ENCODE data around the gene MAPKAP1. TPM values are rescaled to one million over a fixed set of nuclear protein-coding genes. Genes with fewer than 3 reads are reported as not detected.

The MAPKAP1 gene
- total RNA-seq, 2 donors from 2014 or later: 75.3 to 91.6 TPM

- TF ChIP-seq CTCF (conservative IDR thresholded peaks at IDR 0.05): no peak
- no peak for DNase-seq
- Histone ChIP-seq H3K27ac (ENCODE audit: low read depth, low read length) (no peak overlapping the region), H3K36me3 (ENCODE audit: control insufficient read depth, insufficient read depth, low read length) (no peaks in the 10 kb centered on the region), H3K27me3 (ENCODE audit: control insufficient read depth, insufficient read depth, low read length, poor library complexity, severe bottlenecking) (no peaks in the 10 kb centered on the region), H3K9me3 (ENCODE audit: control insufficient read depth, low read length) (no peaks in the 10 kb centered on the region), H3K9ac (ENCODE audit: extremely low read depth, low read length, poor library complexity, severe bottlenecking) (no peak overlapping the region), H3K4me1 (ENCODE audit: control insufficient read depth, insufficient read depth, low read length) (peaks cover 9% of the 10 kb centered on the region), H3K4me3 (ENCODE audit: low read length) (no peak overlapping the region)
- no peak overlapping the region for H3K27ac Mint-ChIP-seq
- peaks cover 40% of the 10 kb centered on the region for H3K4me1 Mint-ChIP-seq
- H3K36me3 Mint-ChIP-seq (ENCODE audit: low read depth): no peaks in the 10 kb centered on the region
- H3K4me3 Mint-ChIP-seq: no peak overlapping the region
- no peaks in the 10 kb centered on the region for H3K9me3 Mint-ChIP-seq
- H3K27me3 Mint-ChIP-seq (ENCODE audit: insufficient read depth): no peaks in the 10 kb centered on the region
- 88 to 100% methylated on average over 1 to 4 of the region's 4 CpGs for WGBS, 2 experiments (ENCODE audit: insufficient coverage in 1 of 2, insufficient read length in 1 of 2)
Measured at GRCh38 chr9:125703662-125704061, 3.3 kb downstream of the MAPKAP1 start.

- Histone ChIP-seq H3K27ac (ENCODE audit: low read depth, low read length) (no peak overlapping the region), H3K4me3 (ENCODE audit: low read length) (no peak overlapping the region)
- H3K4me3 Mint-ChIP-seq: no peak overlapping the region
Measured at GRCh38 chr9:125701351-125701750, 5.7 kb downstream of the MAPKAP1 start.

DNA sequence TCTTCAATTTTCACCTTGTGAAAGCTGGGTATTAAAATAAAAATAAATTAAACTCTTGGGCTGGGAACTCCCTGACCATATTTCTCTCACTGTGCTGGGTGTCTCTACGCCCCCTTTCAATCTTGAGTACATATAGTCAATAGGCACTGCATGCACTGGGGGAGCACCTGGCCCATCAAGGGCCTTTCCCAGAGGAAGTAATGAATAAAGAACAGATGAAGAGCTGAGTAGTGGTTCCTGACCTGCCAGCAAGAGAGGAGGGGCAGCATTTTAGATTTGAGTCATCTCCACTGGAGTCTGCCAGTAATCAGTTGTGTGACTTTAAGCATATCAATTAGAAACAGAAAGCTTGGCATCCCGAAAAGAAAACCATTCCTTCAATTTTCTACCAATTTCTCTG is 6.2 kb downstream of the MAPKAP1 start:
- Mint-ChIP-seq H3K9me3 (no peaks in the 10 kb centered on the region), H3K4me3 (no peak overlapping the region), H3K27me3 (ENCODE audit: insufficient read depth) (no peaks in the 10 kb centered on the region), H3K36me3 (ENCODE audit: low read depth) (no peaks in the 10 kb centered on the region), H3K27ac (peak overlapping the region; percentile 48), H3K4me1 (peaks cover 33% of the 10 kb centered on the region)
- H3K9me3 ChIP-seq (ENCODE audit: control insufficient read depth, low read length): no peaks in the 10 kb centered on the region
- H3K27ac ChIP-seq (ENCODE audit: low read depth, low read length): no peak overlapping the region
- WGBS, 2 experiments (ENCODE audit: insufficient coverage in 1 of 2, insufficient read length in 1 of 2): 69% methylated on average over 2 of the region's 2 CpGs; no CpG with 5 or more reads in 1 of the 2 experiments
- H3K36me3 ChIP-seq (ENCODE audit: control insufficient read depth, insufficient read depth, low read length): no peaks in the 10 kb centered on the region
- peaks cover 5% of the 10 kb centered on the region for H3K4me1 ChIP-seq (ENCODE audit: control insufficient read depth, insufficient read depth, low read length)
- no peak overlapping the region for H3K9ac ChIP-seq (ENCODE audit: extremely low read depth, low read length, poor library complexity, severe bottlenecking)
- no peak for TF ChIP-seq CTCF (conservative IDR thresholded peaks at IDR 0.05)
- DNase-seq: peak; percentile 72
- no peaks in the 10 kb centered on the region for H3K27me3 ChIP-seq (ENCODE audit: control insufficient read depth, insufficient read depth, low read length, poor library complexity, severe bottlenecking)
- H3K4me3 ChIP-seq (ENCODE audit: low read length): no peak overlapping the region

More at GRCh38 chr9:125701351-125701750, 5.7 kb downstream of the MAPKAP1 start:
- no peak for TF ChIP-seq CTCF (conservative IDR thresholded peaks at IDR 0.05)
- Histone ChIP-seq H3K27me3 (ENCODE audit: control insufficient read depth, insufficient read depth, low read length, poor library complexity, severe bottlenecking) (no peaks in the 10 kb centered on the region), H3K9ac (ENCODE audit: extremely low read depth, low read length, poor library complexity, severe bottlenecking) (no peak overlapping the region), H3K9me3 (ENCODE audit: control insufficient read depth, low read length) (no peaks in the 10 kb centered on the region), H3K36me3 (ENCODE audit: control insufficient read depth, insufficient read depth, low read length) (no peaks in the 10 kb centered on the region), H3K4me1 (ENCODE audit: control insufficient read depth, insufficient read depth, low read length) (peaks cover 9% of the 10 kb centered on the region)
- WGBS, 2 experiments (ENCODE audit: insufficient coverage in 1 of 2, insufficient read length in 1 of 2): 46 to 56% methylated on average over 3 to 6 of the region's 6 CpGs
- Mint-ChIP-seq H3K9me3 (no peaks in the 10 kb centered on the region), H3K36me3 (ENCODE audit: low read depth) (no peaks in the 10 kb centered on the region), H3K27me3 (ENCODE audit: insufficient read depth) (no peaks in the 10 kb centered on the region), H3K4me1 (peaks cover 39% of the 10 kb centered on the region), H3K27ac (peak overlapping the region; percentile 22)
- peak; percentile 63 for DNase-seq
